NCI-H345 (cell line): Measurements from ENCODE around the gene COL11A1.
"Not testable (repeated sequence)": the region's sequence is repeated elsewhere in the genome, so short reads cannot be mapped to it uniquely, and the experiment has no call there.

Experiments used
- DNase-seq: peaks from one replicate; lab custom pipeline; 2025; lab: John Stamatoyannopoulos, UW

Gene COL11A1

GRCh38 chr1:103108376-103109150 lies at the start of gene COL11A1:
TSS of gene COL11A1 (minus strand) at chr1:103108522. CDS start at chr1:103108178, 344 bp downstream.
- DNase-seq, result no peak

- DNase-seq, result no peak
Measured at GRCh38 chr1:103156966-103157365, 48.6 kb upstream of the COL11A1 start.

GRCh38 chr1:103146166-103146565 lies 37.8 kb upstream of the COL11A1 start:
- DNase-seq, result no peak

GRCh38 chr1:103145449-103145848 lies 37.1 kb upstream of the COL11A1 start:
- no peak for DNase-seq

GRCh38 chr1:103144681-103145080 lies 36.4 kb upstream of the COL11A1 start:
- no peak for DNase-seq

- no peak for DNase-seq
Measured at GRCh38 chr1:103142461-103142860, 34.1 kb upstream of the COL11A1 start.

- no peak for DNase-seq
Measured at GRCh38 chr1:103129796-103130195, 21.5 kb upstream of the COL11A1 start.

GRCh38 chr1:103129255-103129654 lies 20.9 kb upstream of the COL11A1 start:
- DNase-seq, result no peak

- DNase-seq, result not testable (repeated sequence)
Measured at GRCh38 chr1:103128256-103128655, 19.9 kb upstream of the COL11A1 start.

GRCh38 chr1:103125219-103125618 lies 16.9 kb upstream of the COL11A1 start:
- no peak for DNase-seq

- DNase-seq, result no peak
Measured at GRCh38 chr1:103122983-103123720, 14.8 kb upstream of the COL11A1 start.

- no peak for DNase-seq
Measured at GRCh38 chr1:103120981-103121380, 12.7 kb upstream of the COL11A1 start.

GRCh38 chr1:103112546-103112945 lies 4.2 kb upstream of the COL11A1 start:
- no peak for DNase-seq

GRCh38 chr1:103111926-103112325 lies 3.6 kb upstream of the COL11A1 start:
- no peak for DNase-seq

- no peak for DNase-seq
Measured at GRCh38 chr1:103110701-103111100, 2.4 kb upstream of the COL11A1 start.

GRCh38 chr1:103109311-103109920 lies 1.1 kb upstream of the COL11A1 start:
- DNase-seq, result no peak

- no peak for DNase-seq
Measured at GRCh38 chr1:103107741-103108375, 464 bp downstream of the COL11A1 start.

GRCh38 chr1:103106426-103107341 lies 1.6 kb downstream of the COL11A1 start:
- DNase-seq, result peak; percentile 70

- DNase-seq, result no peak
Measured at GRCh38 chr1:103101399-103101798, 6.9 kb downstream of the COL11A1 start.

- DNase-seq, result no peak
Measured at GRCh38 chr1:103089221-103089620, 19.1 kb downstream of the COL11A1 start.

- DNase-seq, result no peak
Measured at GRCh38 chr1:103087256-103087655, 21.1 kb downstream of the COL11A1 start.
